Measurements from ENCODE around the gene STAC.
"Not testable (repeated sequence)": the region's sequence is repeated elsewhere in the genome, so short reads cannot be mapped to it uniquely, and the experiment has no call there.

Gene STAC

DNA sequence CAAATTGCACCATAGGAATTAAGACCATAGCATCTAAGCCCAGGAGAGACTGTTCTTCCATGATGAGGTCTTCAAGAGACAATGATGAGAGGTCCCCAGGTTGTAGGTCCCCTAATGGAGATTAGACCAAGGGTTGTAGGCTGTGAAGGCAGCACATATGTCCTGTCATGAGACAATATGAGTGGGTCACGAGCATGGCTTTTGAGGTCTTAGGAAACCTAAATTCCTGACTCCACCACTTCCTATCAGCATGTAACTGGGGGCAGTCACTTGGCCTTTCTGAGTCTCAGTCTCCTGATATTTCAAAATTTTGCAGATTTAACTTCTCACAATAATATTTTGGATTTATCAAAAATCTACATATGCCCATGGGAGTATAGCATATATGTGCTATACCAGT, 31.3 kb downstream of the STAC start:
- no peak for DNase-seq (ENCODE audit: low read depth, low spot score)

DNA sequence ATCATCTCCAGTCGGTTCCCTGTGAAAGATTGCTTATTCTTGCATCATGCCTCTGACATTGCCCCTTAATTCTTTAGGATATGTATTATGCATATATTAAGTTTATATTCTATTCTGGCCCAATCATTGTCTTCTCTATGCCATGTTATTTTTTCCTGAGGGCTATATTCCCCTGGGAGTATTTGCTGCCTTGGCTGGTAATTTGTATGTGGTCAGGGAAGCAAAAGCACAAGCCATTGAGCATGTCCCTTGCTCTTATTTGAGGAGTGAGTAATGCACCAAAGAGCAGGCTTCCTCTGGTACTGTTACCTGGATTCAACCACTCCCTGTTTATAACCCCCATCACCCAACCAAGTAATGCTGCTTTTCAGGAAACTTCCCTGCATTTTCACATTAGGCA, 36.3 kb downstream of the STAC start:
- no peak for DNase-seq (ENCODE audit: low read depth, low spot score)

DNA sequence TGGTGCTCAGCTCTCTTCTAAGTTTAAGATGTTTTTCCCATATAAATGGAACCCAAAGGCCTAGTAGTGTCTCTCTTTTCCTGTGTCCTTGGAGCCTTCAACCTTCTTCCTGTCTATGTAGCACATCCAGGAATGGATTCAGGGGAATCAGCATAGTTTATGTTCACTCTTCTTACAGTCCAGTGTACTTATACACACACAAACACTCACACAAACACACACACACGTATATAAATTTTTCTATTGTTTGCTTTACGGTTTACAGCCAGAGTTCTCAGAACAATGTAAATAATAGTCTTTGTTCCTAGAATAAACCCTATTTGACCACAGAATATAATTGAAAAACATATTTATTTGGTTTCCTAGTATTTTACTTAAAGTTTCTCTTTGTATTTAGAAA, 36.9 kb downstream of the STAC start:
- DNase-seq (ENCODE audit: low read depth, low spot score): no peak

DNA sequence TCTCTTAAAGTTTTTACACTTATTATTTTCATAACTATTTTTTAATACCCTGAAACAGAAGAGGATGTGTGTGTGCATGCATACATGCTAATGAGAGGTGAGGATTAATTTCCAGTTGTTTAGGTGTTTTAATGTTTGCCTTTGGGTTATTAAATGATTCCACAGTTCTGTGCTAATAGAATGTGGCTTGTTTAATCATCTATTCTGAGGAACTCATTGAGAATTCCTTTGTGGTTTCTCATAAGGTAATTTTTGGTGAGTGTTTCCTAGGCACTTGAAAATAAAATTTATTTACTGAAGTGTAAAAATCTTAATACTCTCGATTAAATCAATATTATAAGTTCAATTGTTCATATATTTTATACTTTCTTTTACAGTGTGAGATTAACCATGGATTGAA, 38.0 kb downstream of the STAC start:
- DNase-seq (ENCODE audit: low read depth, low spot score): no peak

DNA sequence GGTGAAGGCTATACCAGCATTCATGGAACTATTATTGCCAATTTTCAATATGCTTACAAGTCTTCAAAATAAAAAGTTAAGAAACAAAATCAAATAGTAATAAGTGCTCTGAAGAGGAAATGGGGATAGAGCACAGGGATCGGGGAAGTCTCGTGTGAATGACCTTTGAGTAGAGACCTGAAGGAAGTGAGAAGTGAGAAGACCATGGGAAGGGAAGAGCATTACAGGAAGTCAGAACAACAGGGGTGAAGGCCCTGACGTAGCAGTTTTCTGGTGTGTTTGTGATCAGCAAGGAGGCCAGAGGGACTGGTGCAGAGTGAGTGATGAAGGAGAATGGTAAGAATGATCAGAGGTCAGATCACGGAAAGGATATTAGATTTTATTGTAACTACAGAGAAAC, 48.1 kb downstream of the STAC start:
- no peak for DNase-seq (ENCODE audit: low read depth, low spot score)

DNA sequence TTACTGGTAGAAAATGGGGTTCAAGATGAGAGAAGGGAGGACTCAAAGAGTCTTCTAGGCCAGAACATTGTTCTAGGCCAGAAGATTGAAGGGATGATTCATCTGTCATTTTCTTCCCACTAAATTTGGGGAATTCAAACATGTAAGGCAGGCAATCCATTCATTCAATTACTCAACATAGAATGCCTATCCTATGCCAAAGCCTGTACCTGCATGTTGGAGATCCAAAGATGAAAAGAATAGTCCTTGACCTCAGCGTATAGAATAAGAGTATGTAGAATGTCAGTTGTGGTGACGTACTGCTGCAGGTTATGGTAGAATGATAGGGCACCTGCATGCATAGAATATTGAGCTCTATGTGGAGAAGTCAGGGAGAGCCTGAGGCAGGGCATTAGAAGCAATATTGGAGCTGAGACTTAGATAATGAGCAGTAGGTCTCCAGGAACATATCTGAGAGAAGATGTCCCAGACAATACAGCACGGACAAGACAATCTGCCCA, 49.7 kb downstream of the STAC start:
- no peak for DNase-seq (ENCODE audit: low read depth, low spot score)

DNA sequence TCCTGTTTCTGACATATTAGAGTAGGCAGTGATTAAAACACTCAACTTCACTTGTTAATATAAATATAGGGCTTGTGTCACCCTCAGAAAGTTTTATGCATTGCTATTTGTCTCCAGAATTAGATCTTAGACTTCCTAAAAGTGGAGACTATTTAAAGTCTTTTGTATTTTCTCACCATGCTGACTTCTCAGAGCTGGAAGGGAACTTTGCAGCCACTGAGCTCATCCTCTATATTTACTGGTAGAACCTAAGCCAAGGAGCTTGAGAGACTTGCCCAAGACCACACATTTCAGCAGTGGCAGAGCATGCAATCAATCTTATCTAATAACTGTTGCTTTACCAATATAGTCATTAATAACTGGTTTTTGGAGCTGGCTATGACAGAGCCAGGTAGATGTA, 53.2 kb downstream of the STAC start:
- no peak for DNase-seq (ENCODE audit: low read depth, low spot score)

DNA sequence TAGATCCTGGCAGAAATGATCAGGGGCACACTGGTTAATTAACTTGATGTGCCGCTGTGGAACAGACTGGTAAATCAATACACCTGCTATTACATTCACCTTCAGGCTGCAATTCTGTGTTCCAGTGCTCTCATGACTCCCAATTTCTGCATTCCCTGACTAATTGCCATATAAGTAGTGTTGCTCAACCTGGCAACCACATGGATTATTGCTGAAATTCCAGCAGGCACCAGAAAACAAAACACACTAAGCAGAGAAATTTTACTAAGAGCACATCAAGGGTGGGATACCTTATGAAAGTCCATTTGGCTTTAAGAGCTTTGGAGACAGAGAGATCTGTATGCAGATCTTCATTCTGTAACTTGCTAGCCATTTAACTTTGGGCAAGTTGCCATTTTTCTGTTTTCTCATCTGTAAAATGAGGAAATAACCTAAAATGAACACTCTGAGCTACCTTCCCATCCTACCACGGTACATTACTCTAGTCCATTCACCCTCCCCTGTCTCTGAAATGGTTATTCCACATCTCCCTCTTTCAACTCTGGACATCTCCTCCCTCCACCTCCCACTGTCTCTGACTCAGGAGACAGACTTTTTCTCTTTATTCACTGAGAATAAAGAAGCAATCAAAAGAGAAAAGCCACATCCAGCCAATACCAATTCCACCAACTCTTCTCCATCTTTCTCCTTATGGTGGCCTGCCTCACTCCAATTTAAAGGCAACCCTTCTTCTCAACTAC, 54.6 kb downstream of the STAC start:
- no peak for DNase-seq (ENCODE audit: low read depth, low spot score)

DNA sequence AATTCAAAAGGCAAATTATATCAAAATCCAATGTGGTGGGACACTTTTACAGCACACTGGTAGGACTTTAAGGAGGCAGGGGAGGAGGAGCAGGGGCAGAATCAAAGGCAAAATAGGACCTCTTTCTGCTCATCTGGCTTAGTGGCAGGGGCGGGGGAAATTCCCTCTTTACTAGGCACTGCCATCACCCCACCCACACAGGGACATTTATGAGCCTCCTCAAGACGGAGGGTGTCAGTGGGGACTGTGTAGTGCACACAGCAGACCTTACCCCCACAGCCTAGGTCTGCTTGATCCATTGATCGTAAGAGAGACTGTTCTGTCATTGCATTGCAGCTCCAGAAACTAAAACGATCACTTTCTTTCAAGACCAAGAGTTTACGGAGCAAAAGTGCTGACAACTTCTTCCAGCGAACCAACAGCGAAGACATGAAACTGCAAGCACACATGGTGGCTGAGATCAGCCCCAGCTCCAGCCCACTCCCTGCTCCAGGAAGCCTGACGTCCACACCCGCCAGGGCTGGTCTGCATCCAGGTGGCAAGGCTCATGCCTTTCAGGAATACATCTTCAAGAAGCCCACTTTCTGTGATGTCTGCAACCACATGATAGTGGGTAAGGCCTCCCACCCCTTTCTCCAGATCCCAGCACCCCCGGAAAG, 62.9 kb downstream of the STAC start:
- DNase-seq (ENCODE audit: low read depth, low spot score): no peak

DNA sequence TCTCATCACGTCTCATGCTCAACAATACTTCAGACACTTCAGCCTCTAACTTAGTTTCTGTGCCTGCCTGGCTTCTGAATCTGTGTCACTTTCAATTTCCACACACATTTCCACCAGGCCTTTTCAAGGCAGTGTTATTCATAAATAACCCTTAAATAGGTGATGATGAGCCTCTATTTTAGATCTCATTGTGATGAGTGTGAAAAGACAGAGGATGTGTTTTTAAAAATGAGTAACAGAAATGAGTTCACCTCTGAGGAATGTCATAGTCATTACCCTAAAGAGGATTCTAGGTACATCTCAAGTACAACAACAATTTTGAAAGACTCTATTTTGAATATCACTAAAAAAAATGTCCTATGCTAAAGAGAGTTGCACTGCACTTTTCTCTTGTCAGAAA, 64.6 kb downstream of the STAC start:
- DNase-seq (ENCODE audit: low read depth, low spot score): no peak

DNA sequence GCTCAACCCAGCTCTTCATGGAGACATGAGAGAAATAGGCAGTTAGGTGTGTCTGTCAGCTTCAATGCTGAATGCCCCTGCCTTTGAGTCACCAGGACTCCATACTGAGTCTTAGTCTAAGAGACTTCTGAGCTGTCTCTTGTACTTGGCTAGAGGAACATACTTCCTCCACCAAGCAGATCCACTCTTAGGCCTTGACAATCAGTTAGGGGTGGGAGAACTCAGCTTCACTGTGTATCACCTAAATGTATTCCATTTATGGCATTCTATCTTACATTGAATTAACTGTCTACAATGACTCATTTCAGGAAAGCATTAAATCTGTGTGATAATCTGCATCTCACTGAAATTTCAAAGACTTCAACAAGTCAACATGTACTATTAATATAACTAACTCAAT, 66.0 kb downstream of the STAC start:
- no peak for DNase-seq (ENCODE audit: low read depth, low spot score)

DNA sequence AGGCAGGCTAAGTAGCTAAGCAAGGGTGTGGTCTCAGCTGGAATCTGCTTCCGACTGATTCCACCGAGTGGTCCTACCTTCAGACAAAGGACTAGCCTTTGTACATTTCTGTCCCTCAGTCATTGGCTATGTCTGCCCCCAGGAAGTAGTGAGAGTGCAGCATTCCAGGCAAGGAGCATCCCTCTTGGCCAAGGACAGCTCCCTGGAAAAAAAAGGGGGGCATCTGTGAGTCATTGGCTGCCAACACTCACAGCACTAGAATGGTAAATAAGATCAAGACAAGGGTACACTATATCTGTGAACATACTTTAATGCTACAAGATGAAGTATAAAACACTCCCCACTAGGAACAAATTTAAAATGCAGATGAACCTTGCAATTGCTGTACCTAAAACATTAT, 66.8 kb downstream of the STAC start:
- no peak for DNase-seq (ENCODE audit: low read depth, low spot score)

DNA sequence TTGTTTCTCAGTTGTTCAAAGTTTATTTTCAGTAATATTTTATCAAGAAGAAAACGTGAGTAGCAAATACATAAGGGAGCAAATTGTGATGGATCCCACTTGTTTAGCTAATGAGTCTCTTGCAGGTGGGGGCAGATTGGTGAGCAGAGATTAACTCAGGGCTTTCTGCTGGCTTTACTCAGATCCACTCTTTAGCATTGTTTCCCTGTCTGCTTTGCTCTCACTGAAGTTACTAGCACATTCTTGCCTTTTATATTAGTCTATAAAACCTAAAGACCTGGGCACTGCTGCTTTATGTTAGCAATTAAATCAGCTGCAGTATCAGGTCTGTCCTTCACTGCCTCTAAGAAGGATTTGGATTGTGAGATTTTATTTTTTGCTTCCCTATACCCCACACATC, 71.5 kb downstream of the STAC start:
- DNase-seq (ENCODE audit: low read depth, low spot score): no peak

DNA sequence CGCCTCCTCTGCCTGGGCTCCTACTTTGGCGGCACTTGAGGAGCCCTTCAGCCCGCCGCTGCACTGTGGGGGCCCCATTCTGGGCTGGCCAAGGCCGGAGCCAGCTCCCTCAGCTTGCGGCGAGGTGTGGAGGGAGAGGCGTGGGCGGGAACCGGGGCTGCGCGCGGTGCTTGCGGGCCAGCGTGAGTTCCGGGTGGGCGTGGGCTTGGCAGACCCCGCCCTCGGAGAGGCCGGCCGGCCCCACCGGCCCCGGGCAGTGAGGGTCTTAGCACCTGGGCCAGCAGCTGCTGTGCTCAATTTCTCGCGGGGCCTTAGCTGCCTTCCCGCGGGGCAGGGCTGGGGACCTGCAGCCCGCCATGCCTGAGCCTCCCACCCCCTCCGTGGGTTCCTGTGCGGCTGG, 72.9 kb downstream of the STAC start:
- not testable (repeated sequence) for DNase-seq (ENCODE audit: low read depth, low spot score)

DNA sequence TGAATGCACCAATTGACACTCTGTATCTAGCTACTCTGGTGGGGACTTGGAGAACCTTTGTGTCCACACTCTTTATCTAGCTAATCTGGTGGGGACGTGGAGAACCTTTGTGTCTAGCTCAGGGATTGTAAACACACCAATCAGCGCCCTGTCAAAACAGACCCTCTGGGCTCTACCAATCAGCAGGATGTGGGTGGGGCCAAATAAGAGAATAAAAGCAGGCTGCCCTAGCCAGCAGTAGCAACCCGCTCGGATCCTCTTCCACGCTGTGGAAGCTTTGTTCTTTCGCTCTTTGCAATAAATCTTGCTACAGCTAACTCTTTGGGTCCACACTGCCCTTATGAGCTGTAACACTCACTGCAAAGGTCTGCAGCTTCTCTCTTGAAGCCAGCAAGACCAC, 73.6 kb downstream of the STAC start:
- not testable (repeated sequence) for DNase-seq (ENCODE audit: low read depth, low spot score)

DNA sequence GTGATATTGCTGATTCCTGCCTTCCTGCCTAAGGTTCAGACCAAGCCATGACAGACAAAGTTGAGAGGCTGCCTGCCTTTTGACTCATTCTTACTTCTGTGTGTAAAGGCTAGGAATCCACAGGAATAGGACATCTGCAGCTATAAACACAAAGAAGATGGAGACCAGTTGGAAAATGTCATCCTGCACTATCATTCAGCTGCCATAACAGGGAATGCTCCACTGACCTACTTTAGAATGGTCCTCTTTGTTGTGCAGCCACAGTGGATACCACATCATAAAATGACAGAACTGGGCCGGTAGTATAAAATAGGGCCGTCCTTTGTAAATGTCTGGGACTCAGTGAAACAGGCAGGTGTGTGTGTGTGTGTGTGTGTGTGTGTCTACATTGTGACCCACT, 75.1 kb downstream of the STAC start:
- DNase-seq (ENCODE audit: low read depth, low spot score): no peak

DNA sequence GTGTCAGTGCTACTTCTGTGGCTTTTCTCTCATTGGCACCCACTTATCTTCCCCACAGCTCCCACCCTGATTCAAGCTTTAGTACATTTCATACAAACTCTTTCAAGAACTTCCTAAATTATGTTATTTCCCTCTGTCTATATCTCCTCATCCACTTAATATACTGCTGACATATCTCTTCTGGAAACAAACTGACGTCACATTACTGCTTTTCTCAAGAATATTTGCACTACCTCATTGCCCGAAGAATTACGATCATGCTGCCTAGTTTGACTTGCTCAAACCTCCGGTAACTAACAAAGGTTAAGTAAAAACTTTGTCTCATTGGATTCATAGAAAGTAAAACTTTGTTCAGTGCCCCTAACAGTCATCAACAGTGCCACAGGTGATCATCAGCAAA, 76.5 kb downstream of the STAC start:
- DNase-seq (ENCODE audit: low read depth, low spot score): no peak

DNA sequence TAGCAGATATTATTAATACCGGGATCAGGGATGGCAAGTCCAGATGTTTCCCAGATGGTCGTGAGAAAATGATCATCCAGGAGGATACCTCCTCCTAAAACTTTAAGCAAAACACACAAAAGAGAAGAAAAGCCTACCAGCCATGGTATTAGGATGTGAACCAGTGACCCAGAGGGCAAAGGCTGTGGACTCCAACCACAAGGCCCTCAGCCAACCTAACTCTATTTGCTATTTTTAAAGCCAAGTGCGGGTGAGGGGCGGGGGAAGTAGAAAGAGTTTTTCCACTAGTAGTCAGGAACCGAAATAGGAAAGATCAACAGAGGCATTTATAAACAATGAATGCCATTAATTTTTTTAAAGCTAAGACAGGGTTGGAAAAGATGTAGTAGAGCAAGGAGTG, 77.4 kb downstream of the STAC start:
- DNase-seq (ENCODE audit: low read depth, low spot score): no peak

DNA sequence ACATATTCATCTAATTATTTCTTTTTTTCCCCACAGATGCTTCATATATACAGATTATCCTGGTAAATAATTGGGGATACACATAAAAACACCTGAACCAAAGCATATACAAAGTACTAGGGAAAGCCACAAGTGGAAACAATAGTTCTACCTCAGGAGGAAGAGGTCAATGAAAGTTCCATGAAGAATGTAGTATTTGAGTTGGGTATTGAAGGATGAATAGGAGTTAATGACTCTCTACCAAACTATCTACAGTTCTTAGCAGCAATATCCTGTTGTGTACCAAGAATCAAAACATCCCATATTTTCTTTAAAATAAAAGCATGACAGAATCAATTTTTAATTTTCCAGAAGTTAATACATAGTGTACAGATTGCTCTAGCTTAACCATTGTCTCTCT, 78.9 kb downstream of the STAC start:
- no peak for DNase-seq (ENCODE audit: low read depth, low spot score)

DNA sequence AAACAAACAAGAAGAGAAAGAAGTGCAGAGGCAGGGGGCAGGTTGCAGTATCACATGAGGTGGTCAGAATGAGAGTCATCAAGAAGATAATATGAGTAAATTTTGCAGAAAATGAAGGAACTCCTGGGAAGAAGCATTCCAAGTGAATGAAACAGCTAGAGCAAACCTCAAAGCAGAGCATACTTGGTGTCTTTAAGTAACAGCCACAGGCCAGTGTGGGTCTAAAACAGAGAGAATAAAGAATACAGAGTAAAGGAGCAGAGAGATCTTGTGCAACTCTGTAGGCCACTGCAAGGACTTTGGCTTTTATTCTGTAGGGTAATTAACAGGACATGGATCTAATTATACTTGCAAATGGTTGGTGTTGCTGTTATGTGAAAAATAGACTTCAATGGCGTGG, 81.3 kb downstream of the STAC start:
- no peak for DNase-seq (ENCODE audit: low read depth, low spot score)

DNA sequence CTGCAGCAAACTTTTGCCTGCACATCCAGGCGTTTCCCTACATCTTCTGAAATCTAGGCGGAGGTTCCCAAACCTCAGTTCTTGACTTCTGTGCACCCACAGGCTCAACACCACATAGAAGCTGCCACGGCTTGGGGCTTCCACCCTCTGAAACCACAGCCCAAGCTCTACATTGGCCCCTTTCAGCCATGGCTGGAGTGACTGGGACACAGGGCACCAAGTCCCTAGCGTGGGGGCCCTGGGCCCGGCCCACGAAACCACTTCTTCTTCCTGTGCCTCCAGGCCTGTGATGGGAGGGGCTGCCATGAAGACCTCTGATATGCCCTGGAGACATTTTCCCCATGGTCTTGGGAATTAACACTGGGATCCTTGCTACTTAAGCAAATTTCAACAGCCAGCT, 91.7 kb downstream of the STAC start:
- DNase-seq (ENCODE audit: low read depth, low spot score): not testable (repeated sequence)

DNA sequence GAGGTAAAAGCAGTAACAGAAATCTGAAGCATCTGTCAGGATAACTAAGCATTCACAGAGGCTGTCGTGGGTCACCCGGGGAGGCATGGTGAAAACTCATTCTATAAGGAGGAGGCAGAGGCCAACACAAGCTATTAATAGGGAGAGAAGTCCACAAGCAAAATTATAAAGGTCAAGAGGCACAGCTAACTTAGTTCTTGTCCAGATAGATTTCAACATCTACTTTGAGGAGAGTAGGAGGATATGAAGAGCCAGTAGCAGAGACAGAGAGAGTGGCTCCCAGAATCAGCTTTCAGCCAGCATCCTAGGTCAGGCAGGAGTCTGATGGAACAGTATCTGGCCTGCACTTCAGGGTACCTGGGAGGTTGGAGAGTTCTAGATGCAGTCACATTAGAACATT, 95.3 kb downstream of the STAC start:
- no peak for DNase-seq (ENCODE audit: low read depth, low spot score)

DNA sequence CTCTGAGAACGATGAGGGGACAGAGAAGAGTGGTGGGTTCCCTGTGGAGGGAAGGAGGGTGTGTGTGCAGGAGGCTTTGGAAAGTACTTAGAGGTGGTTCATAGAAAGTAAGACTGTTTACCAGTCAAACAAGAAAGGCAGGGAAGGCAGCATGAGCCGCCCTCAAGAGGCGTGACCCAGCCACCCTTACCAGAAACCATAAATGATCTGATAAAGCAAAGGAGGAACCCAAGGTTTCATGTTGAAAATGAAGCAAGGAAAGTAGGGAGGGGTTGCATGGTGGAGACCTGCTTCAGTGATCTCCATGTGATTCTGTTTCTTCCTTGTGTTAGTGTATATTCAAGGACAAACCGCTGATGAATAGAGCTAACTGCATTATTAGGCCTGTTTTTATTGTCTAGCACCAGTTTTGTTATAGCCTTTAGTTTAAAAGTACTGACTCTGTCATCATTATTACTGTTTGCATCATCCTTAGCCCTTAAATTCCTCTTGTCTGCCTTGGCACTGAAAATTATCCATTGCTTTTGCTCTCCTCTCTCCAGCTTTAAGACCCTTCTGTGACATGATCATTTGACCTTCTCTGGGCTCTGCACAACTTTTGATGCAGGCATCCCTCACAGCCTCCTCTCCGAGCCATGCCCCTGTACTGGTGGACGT, 96.1 kb downstream of the STAC start:
- DNase-seq (ENCODE audit: low read depth, low spot score): no peak

Measured in smooth muscle cell of the brain vasculature (primary cell).